Osteoblast (primary cell): ENCODE measurements around the gene RFTN1. TPM values are rescaled to one million over a fixed set of nuclear protein-coding genes. Genes with fewer than 3 reads are reported as not detected.

Source experiments
- DNase-seq: peaks from one replicate; pipeline ENCODE4 v3.0.0; 2011; ENCODE audit warnings: low spot score, mixed read lengths; ENCODE audit not compliant: insufficient read length; ENCODE audit errors: missing footprints
- H2AFZ ChIP-seq: 2 replicates; pipeline ENCODE4 v1.6.0; 2011; ENCODE audit warnings: mild to moderate bottlenecking, low read length
- H3K27ac ChIP-seq: 2 replicates; pipeline ENCODE4 v1.5.1; 2011; ENCODE audit warnings: mild to moderate bottlenecking, low read depth, low read length, moderate library complexity
- H3K27me3 ChIP-seq: 2 replicates; pipeline ENCODE4 v1.6.0; 2012; ENCODE audit warnings: mild to moderate bottlenecking, control low read depth, inconsistent platforms, low read length, moderate library complexity; ENCODE audit not compliant: insufficient read depth
- H3K36me3 ChIP-seq: 2 replicates; pipeline ENCODE4 v1.5.1; 2011; ENCODE audit warnings: mild to moderate bottlenecking, low read length, control low read depth, moderate library complexity; ENCODE audit not compliant: insufficient read depth
- H3K4me1 ChIP-seq: 2 replicates; pipeline ENCODE4 v1.5.1; 2011; ENCODE audit warnings: mild to moderate bottlenecking, low read length, control low read depth, moderate library complexity; ENCODE audit not compliant: insufficient read depth
- H3K4me2 ChIP-seq: 2 replicates; pipeline ENCODE4 v1.6.0; 2011; ENCODE audit warnings: mild to moderate bottlenecking, low read length; ENCODE audit not compliant: insufficient read depth
- H3K4me3 ChIP-seq: fragments of 200-600 bp; sonication (generic); 3 replicates; pipeline ENCODE4 v1.5.1; 2012; ENCODE audit warnings: mild to moderate bottlenecking, low read length, inconsistent platforms; ENCODE audit not compliant: insufficient read depth
- H3K79me2 ChIP-seq: 2 replicates; pipeline ENCODE4 v1.6.0; 2012; ENCODE audit warnings: mild to moderate bottlenecking, low read length, control low read depth, inconsistent platforms; ENCODE audit not compliant: insufficient read depth
- H3K9me3 ChIP-seq: 2 replicates; pipeline ENCODE4 v1.5.1; 2011; ENCODE audit warnings: low read depth, low read length, control low read depth
- H4K20me1 ChIP-seq: 2 replicates; pipeline ENCODE4 v1.6.0; 2012; ENCODE audit warnings: mild to moderate bottlenecking, low read length, control low read depth; ENCODE audit not compliant: insufficient read depth
- CTCF ChIP-seq: IDR thresholded peaks from 2 replicates; pipeline ENCODE4 v1.5.1; 2011; ENCODE audit warnings: mild to moderate bottlenecking, low read depth, low read length, moderate library complexity; ENCODE audit errors: extremely low read depth
- total RNA-seq: library from RNA; depleted of rRNA; stranded (reverse); fragments of >200 nt; gene quantifications from 2 replicates; pipeline ENCODE4 v1.2.3, GENCODE V29; 2012

Gene RFTN1
- total RNA-seq, 1 donor = 99.2 TPM

GRCh38 chr3:16329036-16329825 is 184.3 kb downstream of the RFTN1 start:
- Histone ChIP-seq H3K4me2 (no peak overlapping the region), H3K9me3 (no peaks in the 10 kb centered on the region), H3K4me1 (peaks cover 10% of the 10 kb centered on the region), H3K27me3 (no peaks in the 10 kb centered on the region), H3K27ac (no peak overlapping the region), H3K4me3 (no peak overlapping the region), H2AFZ (no peak overlapping the region), H3K79me2 (no peaks in the 10 kb centered on the region), H4K20me1 (no peaks in the 10 kb centered on the region), H3K36me3 (peaks cover 9% of the 10 kb centered on the region)
- DNase-seq = no peak
- TF ChIP-seq CTCF = no peak

- H3K27ac ChIP-seq = no peak overlapping the region
- H3K9me3 ChIP-seq = no peaks in the 10 kb centered on the region
- H2AFZ ChIP-seq = no peak overlapping the region
- H3K4me2 ChIP-seq = no peak overlapping the region
- peaks cover 8% of the 10 kb centered on the region for H3K4me1 ChIP-seq
- no peak overlapping the region for H3K4me3 ChIP-seq
- H3K36me3 ChIP-seq = peaks cover 14% of the 10 kb centered on the region
- no peak for DNase-seq
- H4K20me1 ChIP-seq = no peaks in the 10 kb centered on the region
- no peaks in the 10 kb centered on the region for H3K27me3 ChIP-seq
- TF ChIP-seq CTCF = no peak
- H3K79me2 ChIP-seq = no peaks in the 10 kb centered on the region
These were observed 185.4 kb downstream of the RFTN1 start for GRCh38 chr3:16328124-16328523.

GRCh38 chr3:16326724-16327349 is 186.7 kb downstream of the RFTN1 start:
- no peak for DNase-seq
- no peak for TF ChIP-seq CTCF
- Histone ChIP-seq H4K20me1 (no peaks in the 10 kb centered on the region), H3K27ac (no peak overlapping the region), H3K4me1 (no peaks in the 10 kb centered on the region), H3K36me3 (peaks cover 20% of the 10 kb centered on the region), H3K4me2 (no peak overlapping the region), H3K79me2 (no peaks in the 10 kb centered on the region), H2AFZ (no peak overlapping the region), H3K4me3 (no peak overlapping the region), H3K27me3 (no peaks in the 10 kb centered on the region), H3K9me3 (no peaks in the 10 kb centered on the region)

- no peak for TF ChIP-seq CTCF
- H3K27ac ChIP-seq = no peak overlapping the region
- H3K4me3 ChIP-seq = no peak overlapping the region
- no peaks in the 10 kb centered on the region for H3K27me3 ChIP-seq
- no peaks in the 10 kb centered on the region for H4K20me1 ChIP-seq
- no peaks in the 10 kb centered on the region for H3K9me3 ChIP-seq
- H2AFZ ChIP-seq = no peak overlapping the region
- no peak overlapping the region for H3K4me2 ChIP-seq
- H3K4me1 ChIP-seq = no peaks in the 10 kb centered on the region
- H3K36me3 ChIP-seq = peaks cover 16% of the 10 kb centered on the region
- DNase-seq = no peak
- no peaks in the 10 kb centered on the region for H3K79me2 ChIP-seq
These were observed 187.6 kb downstream of the RFTN1 start for GRCh38 chr3:16325850-16326249.
